LNCAP (cell line): ENCODE measurements around the gene BANK1.

ENCODE experiments used
- CTCF ChIP-seq: fragments of 450-650 bp; IDR thresholded peaks from 2 replicates; pipeline ENCODE4 v1.5.1; 2017; ENCODE audit warnings: mild to moderate bottlenecking

BANK1 gene

GRCh38 chr4:101774807-101775206 is 15.7 kb upstream of the BANK1 start:
- TF ChIP-seq CTCF, result no peak

GRCh38 chr4:101777431-101777830 is 13.1 kb upstream of the BANK1 start:
- no peak for TF ChIP-seq CTCF

- TF ChIP-seq CTCF, result no peak
Observed at GRCh38 chr4:101780284-101780683, 10.2 kb upstream of the BANK1 start.

GRCh38 chr4:101782546-101782945 is 8.0 kb upstream of the BANK1 start:
- TF ChIP-seq CTCF, result no peak

GRCh38 chr4:101784957-101785356 is 5.6 kb upstream of the BANK1 start:
- TF ChIP-seq CTCF, result no peak

- TF ChIP-seq CTCF, result no peak
Observed at GRCh38 chr4:101785486-101785885, 5.0 kb upstream of the BANK1 start.

- TF ChIP-seq CTCF, result no peak
Observed at GRCh38 chr4:101787701-101788316, 2.7 kb upstream of the BANK1 start.

GRCh38 chr4:101791182-101791558 is 640 bp downstream of the BANK1 start:
- TF ChIP-seq CTCF, result no peak
